GM06990 (cell line): ENCODE results near the gene CNTN2.

Experiments
- DNase-seq: peaks from one replicate; pipeline ENCODE4 v3.0.0-alpha.2; 2011; ENCODE audit not compliant: insufficient read length; ENCODE audit errors: extremely low read depth
- H3K27me3 ChIP-seq: replicated peaks from 2 replicates; pipeline ENCODE4 v1.6.0; 2011; ENCODE audit warnings: low read length; ENCODE audit not compliant: control insufficient read depth, insufficient read depth
- H3K36me3 ChIP-seq: 2 replicates; pipeline ENCODE4 v1.5.1; 2011; ENCODE audit warnings: low read length; ENCODE audit not compliant: control insufficient read depth, insufficient read depth
- H3K4me3 ChIP-seq: replicated peaks from 2 replicates; pipeline ENCODE4 v1.5.1; 2011; ENCODE audit warnings: low read depth, mild to moderate bottlenecking, control low read depth, low read length
- CTCF ChIP-seq: IDR thresholded peaks from 2 replicates; pipeline ENCODE4 v1.5.1; 2011; ENCODE audit warnings: low read length, control low read depth, mild to moderate bottlenecking, inconsistent platforms; ENCODE audit not compliant: insufficient read depth, poor library complexity, severe bottlenecking

Gene CNTN2

GRCh38 chr1:205016584-205016983, 26.4 kb upstream of the CNTN2 start:
- TF ChIP-seq CTCF, result no peak
- H3K36me3 ChIP-seq, result no peaks in the 10 kb centered on the region
- H3K4me3 ChIP-seq, result no peak overlapping the region
- peaks cover 2% of the 10 kb centered on the region for H3K27me3 ChIP-seq
- DNase-seq, result no peak

- Histone ChIP-seq H3K4me3 (no peak overlapping the region), H3K27me3 (peaks cover 2% of the 10 kb centered on the region), H3K36me3 (no peaks in the 10 kb centered on the region)
- TF ChIP-seq CTCF, result no peak
- DNase-seq, result no peak
Observed at GRCh38 chr1:205017001-205017400, 26.0 kb upstream of the CNTN2 start.

- no peak overlapping the region for H3K4me3 ChIP-seq
- DNase-seq, result no peak
- no peak for TF ChIP-seq CTCF
- peaks cover 2% of the 10 kb centered on the region for H3K27me3 ChIP-seq
- no peaks in the 10 kb centered on the region for H3K36me3 ChIP-seq
Observed at GRCh38 chr1:205017766-205018165, 25.2 kb upstream of the CNTN2 start.

GRCh38 chr1:205018381-205018780, 24.6 kb upstream of the CNTN2 start:
- H3K36me3 ChIP-seq, result no peaks in the 10 kb centered on the region
- DNase-seq, result no peak
- no peak for TF ChIP-seq CTCF
- H3K4me3 ChIP-seq, result no peak overlapping the region
- H3K27me3 ChIP-seq, result peaks cover 2% of the 10 kb centered on the region

- DNase-seq, result no peak
- Histone ChIP-seq H3K4me3 (no peak overlapping the region), H3K36me3 (no peaks in the 10 kb centered on the region), H3K27me3 (peaks cover 2% of the 10 kb centered on the region)
- TF ChIP-seq CTCF, result no peak
Observed at GRCh38 chr1:205020466-205020865, 22.5 kb upstream of the CNTN2 start.

GRCh38 chr1:205024679-205025078, 18.3 kb upstream of the CNTN2 start:
- Histone ChIP-seq H3K4me3 (no peak overlapping the region), H3K36me3 (no peaks in the 10 kb centered on the region), H3K27me3 (peaks cover 2% of the 10 kb centered on the region; the same call in 1 of the 2 replicates)
- DNase-seq, result no peak
- TF ChIP-seq CTCF, result no peak
